Measurements from ENCODE around the gene VKORC1.

DNA sequence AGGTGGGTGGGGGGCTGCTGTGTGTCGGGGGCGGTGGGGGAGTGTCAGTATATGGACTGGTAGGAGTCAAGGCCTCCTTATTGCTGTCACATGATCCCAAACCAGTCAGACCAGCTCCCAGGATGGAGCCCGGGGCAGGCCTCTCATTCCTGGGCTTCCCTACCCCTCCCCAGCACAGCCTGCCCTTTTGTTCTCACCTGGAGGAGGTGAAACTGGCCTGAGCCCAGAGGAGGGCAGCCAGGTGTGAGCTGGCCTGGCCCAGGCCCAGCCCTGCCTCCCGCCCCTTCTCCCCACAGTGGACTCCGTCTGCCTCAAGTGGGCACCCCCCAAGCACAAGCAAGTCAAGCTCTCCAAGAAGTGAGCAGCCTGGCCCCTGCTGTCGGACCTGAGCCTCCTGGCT is 36.3 kb upstream of the VKORC1 start:
- TF ChIP-seq CTCF (IDR thresholded peaks at IDR 0.05; ENCODE audit: control extremely low read depth in 1 of 3, insufficient read depth in 1 of 3, low read depth in 1 of 3, low read length in 3 of 3) (no peak), TCF12 (IDR thresholded peaks at IDR 0.05; ENCODE audit: low read depth, low read length) (0 out of 2 replicates have a peak, but pooled peaks have one; percentile 34)
